ENCODE measurements around the gene FBXO3. TPM values are rescaled to one million over a fixed set of nuclear protein-coding genes. Genes with fewer than 3 reads are reported as not detected.
A peak's percentile ranks its signal among the peaks of the same experiment; 100 is the strongest.

Gene FBXO3
- total RNA-seq, 4 donors from 2014 or later = 25.6 to 42.9 (median 27.8) TPM

DNA sequence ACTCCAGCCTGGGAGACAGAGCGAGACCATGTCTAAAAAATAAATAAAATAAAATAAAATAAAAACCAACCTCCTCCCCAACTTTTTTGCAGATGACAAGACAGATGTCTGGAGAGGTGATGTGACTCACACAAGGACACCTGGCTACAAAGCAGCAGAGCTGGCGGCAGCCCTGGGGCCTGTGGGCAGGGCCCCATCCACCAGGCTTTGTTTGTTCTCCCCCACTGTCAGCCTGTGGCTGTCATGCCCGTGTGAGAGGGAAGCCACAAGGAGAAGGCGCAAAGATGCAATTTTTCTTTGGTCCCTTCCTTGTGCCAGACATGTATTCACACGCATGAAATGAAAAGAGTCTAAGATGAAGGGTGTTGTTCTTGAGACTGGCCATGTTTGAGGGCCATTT lies 54.7 kb downstream of the FBXO3 start:
- Histone ChIP-seq H3K36me3 (peaks cover 0 to 44% (median 0%) of the 10 kb centered on the region in 3 donors), H3K4me3 (no peak overlapping the region), H3K27ac (no peak overlapping the region), H3K27me3 (no peaks in the 10 kb centered on the region), H3K9me3 (no peaks in the 10 kb centered on the region), H3K4me1 (peaks cover 0 to 42% (median 4%) of the 10 kb centered on the region in 4 donors)
- TF ChIP-seq, protein P1, sequence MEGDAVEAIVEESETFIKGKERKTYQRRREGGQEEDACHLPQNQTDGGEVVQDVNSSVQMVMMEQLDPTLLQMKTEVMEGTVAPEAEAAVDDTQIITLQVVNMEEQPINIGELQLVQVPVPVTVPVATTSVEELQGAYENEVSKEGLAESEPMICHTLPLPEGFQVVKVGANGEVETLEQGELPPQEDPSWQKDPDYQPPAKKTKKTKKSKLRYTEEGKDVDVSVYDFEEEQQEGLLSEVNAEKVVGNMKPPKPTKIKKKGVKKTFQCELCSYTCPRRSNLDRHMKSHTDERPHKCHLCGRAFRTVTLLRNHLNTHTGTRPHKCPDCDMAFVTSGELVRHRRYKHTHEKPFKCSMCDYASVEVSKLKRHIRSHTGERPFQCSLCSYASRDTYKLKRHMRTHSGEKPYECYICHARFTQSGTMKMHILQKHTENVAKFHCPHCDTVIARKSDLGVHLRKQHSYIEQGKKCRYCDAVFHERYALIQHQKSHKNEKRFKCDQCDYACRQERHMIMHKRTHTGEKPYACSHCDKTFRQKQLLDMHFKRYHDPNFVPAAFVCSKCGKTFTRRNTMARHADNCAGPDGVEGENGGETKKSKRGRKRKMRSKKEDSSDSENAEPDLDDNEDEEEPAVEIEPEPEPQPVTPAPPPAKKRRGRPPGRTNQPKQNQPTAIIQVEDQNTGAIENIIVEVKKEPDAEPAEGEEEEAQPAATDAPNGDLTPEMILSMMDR (IDR thresholded peaks at IDR 0.05) = no peak
- TF ChIP-seq POLR2A (IDR thresholded peaks at IDR 0.05) = no peak
- DNase-seq = no peak

DNA sequence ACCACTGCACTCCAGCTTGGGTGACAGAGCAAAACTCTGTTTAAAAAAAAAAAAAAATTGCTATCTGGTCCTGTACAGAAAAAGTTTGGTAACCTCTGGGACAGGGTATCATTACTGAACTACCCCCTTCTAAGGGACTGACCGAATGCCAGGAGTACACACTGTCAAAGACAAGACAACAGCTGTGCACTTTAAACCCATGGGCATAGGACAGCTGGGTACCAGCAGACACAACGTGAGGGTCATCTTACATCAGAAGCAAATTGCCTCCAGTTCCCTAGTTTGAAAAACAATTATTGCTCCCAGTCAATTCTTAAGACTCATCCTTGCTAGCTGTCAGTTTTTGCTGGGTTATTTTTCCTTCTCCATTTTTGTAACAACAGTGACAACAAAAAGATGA lies 55.9 kb downstream of the FBXO3 start:
- Histone ChIP-seq H3K9me3 (no peaks in the 10 kb centered on the region), H3K36me3 (peaks cover 0 to 44% (median 0%) of the 10 kb centered on the region in 3 donors), H3K27me3 (no peaks in the 10 kb centered on the region), H3K4me1 (peaks cover 0 to 34% (median 0%) of the 10 kb centered on the region in 4 donors), H3K27ac (no peak overlapping the region), H3K4me3 (no peak overlapping the region)
- DNase-seq = no peak
- no peak for TF ChIP-seq POLR2A (IDR thresholded peaks at IDR 0.05)
- TF ChIP-seq, protein P1 (IDR thresholded peaks at IDR 0.05) = no peak

DNA sequence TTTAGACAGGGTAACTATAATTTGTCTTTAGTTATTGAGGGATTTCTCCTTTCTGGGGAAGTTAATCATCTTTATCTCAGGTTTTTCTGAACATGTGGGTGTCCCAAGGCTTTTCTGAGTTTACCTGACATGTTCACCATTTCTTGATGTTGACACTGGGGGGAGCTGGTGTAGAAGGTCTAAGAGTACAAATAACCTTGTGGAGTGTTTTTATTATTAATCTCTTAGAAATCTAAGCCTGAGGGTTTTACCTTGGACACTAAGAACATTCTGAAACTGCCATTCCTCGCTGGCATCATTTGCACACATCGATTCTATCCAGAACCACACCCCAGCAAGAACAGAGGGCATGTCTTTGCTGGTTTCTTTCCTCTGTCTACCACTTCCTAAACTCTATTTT lies 58.1 kb downstream of the FBXO3 start:
- DNase-seq = no peak
- peak overlapping the region in 1 of 4 donors; percentile 10 for H3K27ac ChIP-seq
- no peaks in the 10 kb centered on the region for H3K27me3 ChIP-seq
- TF ChIP-seq, protein P1 (IDR thresholded peaks at IDR 0.05) = peak in 3 of 6 experiments; percentile 22 to 48 (median 26)
- no peak for TF ChIP-seq POLR2A (IDR thresholded peaks at IDR 0.05)
- H3K9me3 ChIP-seq = no peaks in the 10 kb centered on the region
- no peak overlapping the region for H3K4me3 ChIP-seq
- H3K4me1 ChIP-seq = peaks cover 0 to 23% (median 0%) of the 10 kb centered on the region in 4 donors
- peaks cover 0 to 36% (median 0%) of the 10 kb centered on the region in 3 donors for H3K36me3 ChIP-seq

DNA sequence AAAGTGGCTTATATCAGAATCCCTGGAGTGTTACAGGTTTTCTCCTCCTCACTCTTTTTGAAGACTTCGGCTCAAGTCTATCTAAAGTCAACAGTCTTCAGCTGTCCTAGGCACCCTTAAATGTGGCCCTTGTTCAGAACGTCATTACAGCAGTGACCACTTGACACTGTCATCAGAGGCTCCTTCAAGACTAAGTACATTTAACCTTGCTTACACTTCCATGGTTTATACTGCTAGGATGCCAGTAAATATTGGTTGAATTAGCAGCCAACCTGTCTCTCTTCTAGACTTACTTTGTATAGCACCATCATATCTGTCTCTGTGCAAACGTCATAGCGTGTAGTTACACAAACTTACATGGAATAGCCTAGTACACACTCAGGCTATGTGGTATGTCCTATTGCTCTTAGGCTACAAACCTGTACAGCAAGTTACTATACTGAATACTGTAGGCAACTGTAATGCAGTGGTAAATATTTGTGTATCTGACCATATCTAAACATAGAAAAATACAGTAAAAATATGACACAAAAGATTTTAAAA lies 60.4 kb downstream of the FBXO3 start:
- no peak for DNase-seq
- Histone ChIP-seq H3K36me3 (peaks cover 0 to 29% (median 0%) of the 10 kb centered on the region in 3 donors), H3K27me3 (no peaks in the 10 kb centered on the region), H3K27ac (no peak overlapping the region), H3K9me3 (no peaks in the 10 kb centered on the region), H3K4me1 (peaks cover 0 to 23% (median 0%) of the 10 kb centered on the region in 4 donors), H3K4me3 (no peak overlapping the region)
- TF ChIP-seq, protein P1 (IDR thresholded peaks at IDR 0.05) = no peak
- TF ChIP-seq POLR2A (IDR thresholded peaks at IDR 0.05) = no peak

DNA sequence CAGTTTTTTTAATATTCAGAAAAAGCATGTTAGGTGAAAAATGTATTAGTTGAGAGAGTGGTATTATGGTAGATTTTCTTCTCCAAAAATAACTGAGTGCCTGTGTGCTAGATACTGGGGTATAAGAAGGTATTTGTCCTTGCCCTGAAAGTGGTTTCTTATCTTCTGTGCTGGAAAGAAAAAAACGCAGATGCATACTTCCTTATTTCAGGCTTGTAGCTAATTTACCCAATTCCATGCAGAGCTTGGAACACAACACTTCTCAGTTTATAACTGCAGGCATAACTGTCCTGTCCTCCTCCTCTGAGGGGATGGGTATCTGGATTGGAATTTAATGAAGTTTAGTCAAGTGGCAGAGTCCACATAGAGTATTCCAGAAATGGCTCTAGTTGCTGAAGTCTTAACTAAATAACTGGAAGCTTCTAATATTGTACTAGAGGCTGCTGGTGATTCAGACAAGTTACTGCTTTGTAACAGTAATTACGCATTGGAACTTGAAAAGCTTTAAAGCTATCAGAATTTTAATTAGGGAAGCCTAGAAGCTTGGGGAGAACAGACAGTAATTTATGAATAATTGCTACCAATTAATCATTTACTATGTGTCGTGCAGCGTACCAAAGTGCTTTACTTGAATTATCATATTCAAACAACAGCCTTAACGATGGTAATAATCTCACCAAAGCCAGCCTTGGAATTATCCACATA lies 61.0 kb downstream of the FBXO3 start:
- no peak for DNase-seq
- H3K27me3 ChIP-seq = no peaks in the 10 kb centered on the region
- H3K4me1 ChIP-seq = peaks cover 0 to 23% (median 0%) of the 10 kb centered on the region in 4 donors
- H3K27ac ChIP-seq = no peak overlapping the region
- TF ChIP-seq, protein P1 (IDR thresholded peaks at IDR 0.05) = no peak
- no peak for TF ChIP-seq POLR2A (IDR thresholded peaks at IDR 0.05)
- H3K9me3 ChIP-seq = no peaks in the 10 kb centered on the region
- peaks cover 0 to 33% (median 0%) of the 10 kb centered on the region in 3 donors for H3K36me3 ChIP-seq
- no peak overlapping the region for H3K4me3 ChIP-seq

Measured in Peyer's patch (tissue), 4 donors.